NCI-H510A treated with DMSO at 0.1 percent for 48 hours (cell line): Measurements from ENCODE around the gene ACTR1A.
A peak's percentile ranks its signal among the peaks of the same experiment; 100 is the strongest.

Source experiments
- DNase-seq: peaks from one replicate; lab custom pipeline; 2025; lab: John Stamatoyannopoulos, UW

Gene ACTR1A

DNA sequence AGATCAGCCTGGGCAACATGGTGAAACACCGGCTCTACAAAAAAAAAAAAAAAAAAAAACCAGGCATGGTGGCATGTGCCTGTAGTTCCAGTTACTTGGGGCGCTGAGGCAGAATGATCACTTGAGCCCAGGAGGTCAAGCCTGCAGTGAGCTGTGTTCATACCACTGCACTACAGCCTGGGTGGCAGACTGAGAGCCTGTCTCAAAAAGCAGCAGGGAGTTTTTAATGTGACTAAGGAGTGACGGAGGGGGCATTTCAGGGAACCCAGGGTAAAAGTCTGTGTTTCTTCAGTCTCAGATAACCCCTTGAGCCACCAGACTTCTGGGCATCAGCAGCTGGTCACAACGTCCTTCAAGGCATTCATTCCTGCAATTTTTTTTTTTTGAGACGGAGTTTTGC lies 49.0 kb downstream of the ACTR1A start:
- no peak for DNase-seq

GRCh38 chr10:102452672-102453340 lies 49.7 kb downstream of the ACTR1A start:
- no peak for DNase-seq

DNA sequence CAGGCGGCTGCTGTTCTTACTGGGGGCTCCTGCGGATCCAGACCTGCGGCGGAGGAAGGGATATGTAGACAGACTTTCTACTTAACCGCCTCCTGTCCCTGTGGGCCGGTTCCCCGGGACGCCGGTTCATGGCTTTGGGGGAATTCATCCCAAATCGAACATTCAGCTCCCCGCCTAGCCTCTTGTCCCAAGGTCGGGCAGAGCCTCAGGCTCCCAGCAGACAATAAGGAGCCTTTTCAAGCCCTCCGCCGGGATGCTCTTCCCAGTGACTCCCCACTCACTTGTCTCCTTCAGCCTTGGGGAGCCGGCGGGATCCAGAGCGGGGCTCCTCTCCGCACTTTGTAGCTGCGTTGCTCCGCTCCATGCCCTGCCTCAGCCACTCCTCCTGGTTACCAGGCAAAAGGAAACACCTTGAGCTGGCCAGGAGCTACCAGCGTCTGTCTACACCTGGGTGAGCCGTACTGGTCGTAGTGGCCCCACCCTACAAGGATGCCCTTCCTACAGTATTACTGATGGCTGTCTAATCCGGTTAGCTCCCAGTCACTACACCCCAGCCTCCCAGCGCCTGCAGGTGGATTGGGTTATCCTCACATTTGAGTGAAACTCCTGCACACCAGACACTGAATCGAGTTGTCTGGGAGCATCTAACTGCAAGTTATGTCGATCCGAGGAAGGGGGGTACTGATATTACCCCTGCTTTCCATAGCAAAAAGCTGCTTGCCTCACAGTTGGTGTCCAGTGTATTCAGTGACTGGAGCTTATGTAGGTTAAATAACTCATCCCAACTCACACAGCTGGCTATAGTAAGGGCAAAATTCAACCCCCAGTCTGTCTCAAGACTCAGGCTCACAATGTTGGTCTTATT lies 51.2 kb downstream of the ACTR1A start, which contains the start of gene C10orf95:
Gene C10orf95 (minus strand): TSS at position 439 of the 865 bp plus-strand sequence. CDS start 450 bp downstream, outside the sequence.
- peak; percentile 15 for DNase-seq

- DNase-seq: peak; percentile 74
Observed at GRCh38 chr10:102450374-102451104, 52.0 kb downstream of the ACTR1A start.

DNA sequence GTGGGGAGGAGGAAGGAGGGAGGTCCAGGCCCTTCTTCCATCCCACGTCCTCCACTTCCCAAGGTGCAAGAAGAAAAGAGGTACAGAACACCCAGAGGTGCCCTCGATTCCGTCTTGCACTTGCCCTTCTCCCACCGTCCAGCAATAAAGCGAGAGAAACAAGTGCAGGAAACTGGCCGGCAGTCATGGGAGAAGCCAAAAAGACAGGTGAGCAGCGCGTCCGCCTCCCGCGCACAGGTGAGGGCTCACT lies 52.5 kb downstream of the ACTR1A start:
- DNase-seq: no peak

DNA sequence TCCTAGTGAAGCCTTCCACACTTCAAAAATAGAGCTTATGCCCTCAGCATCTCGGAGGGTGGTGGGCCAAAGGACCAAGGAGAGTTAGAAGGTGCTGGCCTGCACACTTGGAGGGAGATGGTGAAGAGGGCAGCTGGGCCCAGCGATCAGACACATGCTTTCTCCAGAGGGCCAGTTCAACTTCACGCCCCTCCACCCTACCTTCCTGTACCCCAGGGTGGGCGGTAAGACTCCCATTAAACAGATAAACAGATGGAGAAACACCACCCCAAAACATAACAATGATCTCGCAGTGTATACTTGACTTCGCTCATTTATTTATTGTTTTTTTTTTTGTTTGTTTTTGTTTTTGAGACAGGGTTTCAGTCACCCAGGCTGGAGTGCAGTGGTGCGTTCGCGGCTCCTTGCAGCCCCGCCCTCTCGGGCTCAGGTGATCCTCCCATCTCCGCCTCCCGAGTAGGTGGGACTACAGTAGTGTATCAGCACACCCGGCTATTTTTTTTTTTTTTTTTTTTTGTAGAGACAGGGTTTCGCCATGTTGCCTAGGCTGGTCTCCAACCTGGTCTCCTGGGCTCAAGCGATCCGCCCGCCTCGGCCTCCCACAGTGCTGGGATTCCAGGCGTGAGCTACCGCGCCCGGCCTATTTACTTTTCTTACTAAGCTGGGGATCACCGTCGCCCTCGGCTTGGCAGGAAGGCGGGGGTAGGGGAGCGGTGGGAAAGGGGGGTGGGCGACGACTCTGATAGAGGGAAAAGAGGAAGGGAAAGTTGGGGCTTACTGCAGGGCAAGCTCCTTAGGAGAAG lies 53.0 kb downstream of the ACTR1A start:
- peak; percentile 85 for DNase-seq

- DNase-seq: no peak
Observed at GRCh38 chr10:102444851-102445250, 57.7 kb downstream of the ACTR1A start.

GRCh38 chr10:102438374-102438773 lies 64.1 kb downstream of the ACTR1A start:
- no peak for DNase-seq

GRCh38 chr10:102437515-102437914 lies 65.0 kb downstream of the ACTR1A start:
- no peak for DNase-seq

GRCh38 chr10:102436312-102436711 lies 66.2 kb downstream of the ACTR1A start:
- no peak for DNase-seq

GRCh38 chr10:102435529-102436233 lies 66.8 kb downstream of the ACTR1A start:
- no peak for DNase-seq

GRCh38 chr10:102435133-102435497 lies 67.4 kb downstream of the ACTR1A start:
- no peak for DNase-seq

DNA sequence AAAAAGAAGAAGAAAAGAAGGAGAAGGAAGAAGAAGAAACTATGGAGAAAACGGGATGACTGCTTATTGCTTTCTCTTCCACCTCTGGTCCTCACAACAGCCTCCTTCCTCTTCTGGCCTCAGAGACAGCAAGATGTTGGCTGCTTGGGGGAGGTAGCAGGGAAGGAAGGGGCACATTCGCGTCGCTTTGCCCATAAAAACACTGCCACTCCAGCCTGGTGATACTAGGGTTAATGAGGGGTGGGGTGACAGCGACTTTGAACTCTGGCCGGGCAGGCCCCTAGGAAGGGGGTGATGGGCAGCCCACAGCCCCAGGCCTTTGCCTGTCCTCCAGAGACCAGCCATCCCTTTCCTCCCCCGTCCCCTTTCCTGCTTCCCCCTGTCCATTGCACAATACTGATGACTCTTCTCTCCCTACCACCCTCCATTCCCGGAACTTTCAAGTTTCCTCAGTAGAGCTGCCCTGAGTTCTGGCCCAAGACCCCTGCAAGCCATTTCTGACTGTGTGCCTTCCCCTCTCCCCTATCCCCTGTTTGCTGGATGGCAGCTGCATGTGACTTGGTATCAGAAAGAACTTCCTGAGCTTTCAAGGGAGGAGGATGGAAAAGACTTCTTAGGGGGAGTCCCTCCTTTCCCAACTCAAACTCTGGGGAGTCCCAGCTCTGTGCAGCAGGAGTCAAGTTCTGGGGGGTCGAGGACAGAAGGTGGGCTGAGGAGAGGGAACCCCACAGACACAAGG lies 67.9 kb downstream of the ACTR1A start:
- DNase-seq: no peak

- DNase-seq: no peak
Observed at GRCh38 chr10:102433619-102434046, 68.9 kb downstream of the ACTR1A start.

- peak; percentile 92 for DNase-seq
Observed at GRCh38 chr10:102432162-102432950, 70.2 kb downstream of the ACTR1A start, which contains the start of gene CUEDC2. Gene CUEDC2, minus strand, starts transcription at chr10:102432574. Its CDS starts 7,386 bp downstream, at chr10:102425188.

DNA sequence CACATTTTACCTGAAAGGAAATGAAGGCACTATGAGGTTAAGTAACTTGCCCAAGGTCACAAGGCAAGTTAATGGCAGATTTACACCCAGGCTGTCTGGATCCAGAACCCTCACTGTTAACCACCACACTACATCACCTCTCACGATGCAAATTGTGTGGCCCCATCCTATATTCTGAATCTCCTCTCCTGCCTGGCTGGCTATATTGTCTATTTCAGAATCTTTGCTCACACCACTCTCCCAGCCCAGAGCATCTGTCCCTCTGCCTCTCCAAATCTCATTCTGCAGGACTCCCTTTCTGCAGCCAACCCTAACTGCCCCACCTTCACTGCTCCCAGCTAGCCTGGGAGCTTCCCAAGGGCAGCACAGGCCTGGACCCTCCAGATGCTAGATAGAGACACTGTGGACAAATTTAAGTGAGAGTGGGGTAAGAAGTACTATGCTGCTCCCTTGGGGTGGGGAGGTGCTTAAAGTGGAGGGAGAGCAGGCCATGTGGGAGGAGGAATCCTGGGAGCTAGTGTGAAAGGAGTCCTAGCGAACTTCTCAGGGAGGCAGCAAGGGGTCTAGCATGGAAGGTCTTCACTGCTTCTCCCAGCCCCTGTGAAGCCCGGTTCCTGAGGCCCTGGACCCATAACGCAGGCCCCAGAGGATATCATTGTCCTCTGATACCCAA lies 70.9 kb downstream of the ACTR1A start:
- DNase-seq: peak; percentile 41

DNA sequence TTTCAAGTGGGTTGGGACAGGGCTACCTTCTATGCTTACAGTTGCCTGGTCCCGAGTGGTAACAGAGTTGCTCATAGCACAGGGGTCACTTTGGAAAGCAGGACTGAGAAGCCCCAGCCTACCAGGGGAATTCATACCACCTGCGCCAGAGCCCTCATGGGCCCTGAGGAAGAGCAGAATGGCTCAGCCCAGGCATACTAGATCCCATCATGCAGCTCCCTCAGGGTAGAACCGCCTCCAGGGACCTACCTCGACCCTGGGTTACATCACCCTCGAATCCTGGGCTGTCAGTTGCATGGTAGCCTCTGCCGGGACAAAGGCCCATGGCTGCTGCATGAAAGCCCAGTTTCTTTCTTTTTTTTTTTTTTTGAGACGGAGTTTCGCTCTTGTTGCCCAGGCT lies 73.0 kb downstream of the ACTR1A start:
- no peak for DNase-seq
